ENCODE data around the gene DTX2.
"Not testable (repeated sequence)": the region's sequence is repeated elsewhere in the genome, so short reads cannot be mapped to it uniquely, and the experiment has no call there.

Gene DTX2

DNA sequence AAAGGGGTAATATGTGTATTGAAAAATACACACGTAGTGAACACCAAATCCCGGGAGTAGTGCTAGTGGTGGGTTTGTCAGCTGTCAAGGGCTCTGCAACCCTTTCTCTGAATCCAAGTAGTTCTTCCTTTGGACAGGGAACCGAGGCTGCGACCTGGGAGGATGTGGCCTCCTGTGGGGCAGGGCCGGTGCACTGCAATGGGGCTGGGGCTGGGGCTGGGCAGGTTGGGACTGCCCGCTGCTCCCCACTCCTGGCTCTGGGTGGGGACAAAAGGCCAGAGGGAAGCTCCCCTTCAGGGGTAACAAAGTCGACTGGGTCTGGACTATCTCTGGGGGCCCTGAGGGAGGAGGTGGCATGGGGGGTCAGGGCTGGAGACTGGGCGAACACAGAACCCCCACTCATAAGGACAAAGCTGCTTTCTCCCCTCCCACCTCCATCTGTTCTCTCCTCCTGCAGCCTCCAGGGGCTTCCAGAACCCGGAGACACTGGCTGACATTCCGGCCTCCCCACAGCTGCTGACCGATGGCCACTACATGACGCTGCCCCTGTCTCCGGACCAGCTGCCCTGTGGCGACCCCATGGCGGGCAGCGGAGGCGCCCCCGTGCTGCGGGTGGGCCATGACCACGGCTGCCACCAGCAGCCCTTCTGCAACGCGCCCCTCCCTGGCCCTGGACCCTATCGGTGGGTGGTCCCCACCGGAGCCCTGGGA, 49.8 kb downstream of the DTX2 start:
- in situ Hi-C loops (cut with MboI; ENCODE audit: low sequenced_read_pairs): not testable (repeated sequence)

DNA sequence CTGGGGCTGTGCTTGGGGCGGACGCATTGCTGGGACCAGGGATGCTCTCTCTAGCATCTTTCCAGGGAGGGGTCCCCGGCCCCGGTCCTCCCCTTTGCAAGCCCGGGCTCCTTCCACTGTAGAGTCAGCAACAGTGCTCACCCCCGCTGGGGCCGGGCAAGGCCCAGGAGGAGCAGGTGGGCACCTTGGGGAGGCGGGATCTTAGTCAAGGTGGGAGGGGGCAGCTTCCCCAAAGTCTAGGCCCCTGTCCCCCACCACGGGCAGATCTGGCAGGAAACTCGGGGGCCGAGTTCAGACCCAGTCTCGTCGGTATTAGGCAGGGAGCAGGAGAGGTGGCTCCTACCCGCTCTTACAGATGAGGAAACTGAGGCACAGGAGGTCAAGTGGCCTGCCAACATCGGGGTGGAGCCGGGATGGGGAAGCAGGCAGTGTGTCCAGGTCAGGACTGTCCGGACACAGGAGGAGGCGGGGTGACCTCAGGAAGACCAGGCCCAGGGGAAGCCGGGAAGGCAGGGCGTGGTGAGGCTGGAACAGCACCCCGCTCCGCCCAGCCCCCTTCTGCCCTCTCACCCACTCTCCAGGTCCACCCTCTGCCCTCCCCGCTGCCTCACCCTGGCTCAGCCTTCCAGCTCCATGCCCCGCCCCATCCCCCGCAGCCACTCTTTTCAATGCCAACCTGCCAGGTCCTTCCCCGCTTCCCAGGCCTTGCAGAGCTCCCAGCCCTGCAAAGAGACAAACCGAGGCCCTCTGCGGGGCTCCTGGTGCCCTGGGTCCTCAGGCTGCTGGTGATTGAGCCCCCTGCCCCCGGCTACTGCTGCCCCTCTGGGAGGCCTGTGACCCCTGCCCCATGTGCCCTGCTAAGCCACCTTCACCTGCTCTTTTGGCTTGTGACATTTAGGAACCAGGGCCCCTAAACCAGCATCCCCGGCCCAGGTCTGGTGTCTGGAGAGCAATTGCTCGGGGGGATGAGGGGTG, 50.7 kb downstream of the DTX2 start:
- in situ Hi-C loops (cut with MboI; ENCODE audit: low sequenced_read_pairs): not testable (repeated sequence)

DNA sequence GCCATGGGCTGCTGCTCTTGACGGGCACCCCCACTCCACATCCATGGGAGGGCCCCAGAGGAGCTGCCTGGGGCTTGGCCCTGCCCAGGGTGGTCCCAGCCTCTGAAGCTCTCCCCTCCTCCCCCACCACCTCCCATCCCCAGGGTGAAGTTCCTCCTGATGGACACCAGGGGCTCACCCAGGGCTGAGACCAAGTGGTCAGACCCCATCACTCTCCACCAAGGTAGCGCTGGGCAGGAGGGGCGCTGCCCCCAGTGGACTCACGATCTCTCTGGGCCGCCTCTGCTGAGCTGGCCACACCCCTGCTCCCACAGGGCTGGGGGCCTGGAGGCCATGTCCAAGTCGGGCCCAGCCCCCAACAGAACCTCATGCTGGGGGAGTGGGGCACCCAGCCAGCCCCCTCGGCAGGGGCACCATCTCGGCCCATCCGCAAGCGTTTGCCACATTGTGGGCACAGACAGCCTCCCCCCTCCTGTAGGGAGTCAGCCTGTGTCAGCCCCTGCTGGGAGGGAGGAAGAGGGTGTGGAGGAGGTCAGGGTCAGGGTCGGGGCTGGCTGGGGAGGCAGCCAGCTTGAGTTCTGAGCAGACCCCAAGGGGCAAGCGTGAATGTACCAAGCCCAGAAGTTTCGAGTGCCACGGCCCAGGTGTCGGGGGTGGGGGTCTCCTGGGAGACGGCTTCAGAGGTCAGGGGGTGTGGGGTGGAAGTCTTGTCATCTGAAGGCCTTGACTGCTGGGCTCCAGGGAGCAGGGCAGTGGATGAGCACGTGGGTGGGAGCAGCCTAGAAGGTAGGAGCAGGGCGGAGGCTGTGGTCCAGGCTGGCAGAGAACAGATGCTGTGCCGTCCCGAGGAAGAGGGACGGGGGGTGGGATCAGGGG, 51.7 kb downstream of the DTX2 start:
- in situ Hi-C loops (cut with MboI; ENCODE audit: low sequenced_read_pairs): no loop called here

DNA sequence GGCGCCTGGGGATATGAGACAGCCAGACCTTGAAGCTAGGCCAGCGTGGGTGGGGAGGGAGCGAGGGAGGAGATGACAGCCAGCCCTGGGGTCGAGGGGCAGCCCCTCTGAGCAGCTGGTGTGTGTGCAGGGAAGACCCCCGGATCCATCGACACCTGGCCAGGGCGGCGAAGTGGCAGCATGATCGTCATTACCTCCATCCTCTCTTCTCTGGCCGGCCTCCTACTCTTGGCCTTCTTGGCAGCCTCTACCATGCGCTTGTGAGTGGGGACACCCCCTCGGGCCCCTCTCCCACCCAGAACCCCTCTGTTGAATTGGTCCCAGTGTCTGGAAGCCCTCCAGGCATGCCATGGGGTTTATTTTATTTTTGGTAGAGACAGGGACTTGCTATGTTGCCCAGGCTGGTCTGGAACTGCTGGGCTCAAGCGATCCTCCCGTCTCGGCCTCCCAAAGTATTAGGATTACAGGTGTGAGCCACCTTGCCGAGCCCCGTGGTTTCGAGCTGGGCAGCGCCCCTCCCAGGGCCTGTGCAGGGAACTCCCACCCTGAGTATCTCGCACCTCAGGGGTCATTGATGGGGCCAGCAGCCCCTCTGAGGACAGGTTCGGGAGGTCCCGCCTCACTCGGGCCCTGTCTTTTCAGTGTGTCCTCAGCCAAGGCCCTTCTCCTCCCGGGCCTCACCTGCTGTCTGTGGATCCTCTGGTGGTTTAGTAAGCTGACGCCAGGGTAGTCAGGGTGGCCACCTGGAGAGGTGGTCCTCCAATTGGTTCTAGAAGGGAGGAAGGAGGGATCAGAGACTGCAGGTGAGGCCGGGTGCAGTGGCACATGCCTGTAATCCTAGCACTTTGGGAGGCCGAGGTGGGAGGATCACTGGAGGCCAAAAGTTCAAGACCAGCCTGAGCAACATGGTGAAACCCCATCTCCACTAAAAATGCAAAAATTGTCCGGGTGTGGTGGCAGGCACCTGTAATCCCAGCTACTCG, 52.6 kb downstream of the DTX2 start:
- in situ Hi-C loops (cut with MboI; ENCODE audit: low sequenced_read_pairs): no loop called here

DNA sequence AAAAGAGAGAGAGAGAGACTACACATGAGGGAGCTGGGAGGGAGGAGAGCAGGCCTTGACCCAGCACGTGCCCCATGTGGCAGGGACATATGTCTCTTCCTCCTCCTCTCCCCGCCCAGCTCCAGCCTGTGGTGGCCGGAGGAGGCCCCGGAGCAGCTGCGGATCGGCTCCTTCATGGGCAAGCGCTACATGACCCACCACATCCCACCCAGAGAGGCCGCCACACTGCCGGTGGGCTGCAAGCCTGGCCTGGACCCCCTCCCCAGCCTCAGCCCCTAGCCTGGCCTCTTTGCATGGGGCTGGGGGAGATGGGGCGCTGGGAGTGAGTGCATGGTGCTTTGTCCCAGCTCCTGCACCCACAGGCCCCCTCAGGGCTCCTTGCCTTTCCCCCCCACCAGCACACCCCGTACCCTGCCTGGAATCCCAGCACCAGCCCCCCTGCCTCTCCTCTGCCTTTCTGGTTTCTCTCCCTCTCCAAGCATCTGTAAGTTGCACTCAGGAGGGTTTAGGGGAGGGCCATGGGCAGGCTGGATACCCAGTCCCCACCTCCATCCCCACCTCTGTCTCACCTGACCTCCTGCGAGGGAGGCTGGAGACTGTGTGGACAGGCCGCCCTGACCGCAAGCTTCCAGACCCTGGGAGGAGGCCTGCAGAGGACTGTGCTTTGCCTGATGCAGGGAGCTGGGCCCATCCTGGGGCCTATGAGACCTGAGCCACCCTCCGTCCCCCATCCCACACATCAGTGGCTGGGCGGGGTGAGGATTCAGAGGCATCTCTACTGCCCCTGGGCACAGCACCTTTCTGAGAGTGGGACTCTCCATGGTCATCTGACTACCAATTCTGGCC, 53.6 kb downstream of the DTX2 start:
- in situ Hi-C loops (cut with MboI; ENCODE audit: low sequenced_read_pairs): no loop called here

DNA sequence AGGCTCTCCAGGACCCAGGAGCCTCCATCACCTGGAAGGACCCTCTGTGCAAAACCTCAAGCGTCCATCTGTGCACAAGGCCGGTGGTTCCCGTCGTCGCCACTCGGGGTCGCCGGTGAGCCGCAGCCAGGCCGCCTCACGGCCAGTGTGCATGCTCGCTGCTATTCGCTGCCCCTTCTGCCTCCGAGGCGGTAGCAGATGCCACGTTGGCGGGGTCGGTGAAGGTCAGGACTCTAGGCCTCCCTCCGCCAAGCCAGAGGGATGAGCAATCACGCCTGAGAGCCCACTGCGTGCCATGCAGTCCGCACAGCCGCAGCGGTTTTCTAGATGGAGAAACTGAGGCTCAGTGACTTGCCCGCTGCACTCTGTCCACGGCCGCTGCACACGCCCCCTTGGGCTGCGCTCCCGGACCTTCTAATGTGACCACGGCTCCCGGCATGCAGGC, 54.5 kb downstream of the DTX2 start:
- in situ Hi-C loops (cut with MboI; ENCODE audit: low sequenced_read_pairs): no loop called here

DNA sequence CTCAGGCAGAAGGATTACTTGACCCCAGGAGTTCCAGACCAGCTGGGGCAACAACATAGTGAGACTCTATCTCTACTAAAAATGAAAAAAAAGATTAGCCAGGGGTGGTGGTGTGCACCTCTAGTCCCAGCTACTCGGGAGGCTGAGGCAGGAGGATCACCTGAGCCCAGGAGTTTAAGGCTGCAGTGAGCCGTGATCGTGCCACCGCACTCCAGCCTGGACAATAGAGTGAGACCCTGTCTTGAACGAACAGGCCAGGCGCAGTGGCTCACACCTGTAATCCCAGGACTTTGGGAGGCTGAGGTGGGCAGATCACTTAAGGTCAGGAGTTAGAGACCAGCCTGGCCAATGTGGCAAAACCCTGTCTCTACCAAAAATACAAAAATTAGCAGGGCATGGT, 55.4 kb downstream of the DTX2 start:
- in situ Hi-C loops (cut with MboI; ENCODE audit: low sequenced_read_pairs): not testable (repeated sequence)

DNA sequence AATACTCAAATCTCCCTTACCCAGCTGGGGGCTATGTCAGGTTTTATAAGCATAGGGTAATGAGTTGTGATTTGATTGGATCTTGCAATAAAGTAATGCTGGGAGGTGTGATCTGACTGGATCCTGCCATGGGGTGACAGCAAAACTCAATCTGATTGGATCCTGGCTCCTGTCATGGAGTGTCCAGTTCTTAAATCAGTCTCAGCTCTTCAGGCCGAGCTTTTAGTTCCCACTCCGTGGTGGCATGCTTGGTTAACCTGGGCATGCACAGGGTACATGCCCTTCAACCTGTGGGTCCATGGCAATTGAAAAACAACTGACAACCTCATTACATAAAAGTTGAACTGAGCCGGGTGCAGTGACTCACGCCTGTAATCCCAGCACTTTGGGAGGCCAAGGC, 64.7 kb downstream of the DTX2 start:
- in situ Hi-C loops (cut with MboI; ENCODE audit: low sequenced_read_pairs): not testable (repeated sequence)

DNA sequence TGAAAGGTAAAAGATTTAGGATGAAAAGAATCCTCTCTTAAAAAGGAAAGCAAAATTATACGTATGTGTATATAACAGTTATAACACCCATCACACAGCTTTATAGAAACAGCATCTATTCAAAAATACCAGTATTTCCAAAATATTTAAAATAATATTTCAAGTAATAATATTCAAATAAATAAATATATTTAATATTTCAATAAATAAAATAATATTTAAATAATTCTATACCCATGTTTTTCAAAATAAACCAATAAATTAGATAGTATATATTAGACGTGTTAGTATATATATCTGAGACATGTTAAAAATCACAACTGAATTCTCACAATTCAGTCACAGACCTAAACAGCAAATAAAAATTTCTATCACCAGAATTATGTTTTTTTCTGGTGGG, 70.1 kb downstream of the DTX2 start:
- in situ Hi-C loops (cut with MboI; ENCODE audit: low sequenced_read_pairs): not testable (repeated sequence)

DNA sequence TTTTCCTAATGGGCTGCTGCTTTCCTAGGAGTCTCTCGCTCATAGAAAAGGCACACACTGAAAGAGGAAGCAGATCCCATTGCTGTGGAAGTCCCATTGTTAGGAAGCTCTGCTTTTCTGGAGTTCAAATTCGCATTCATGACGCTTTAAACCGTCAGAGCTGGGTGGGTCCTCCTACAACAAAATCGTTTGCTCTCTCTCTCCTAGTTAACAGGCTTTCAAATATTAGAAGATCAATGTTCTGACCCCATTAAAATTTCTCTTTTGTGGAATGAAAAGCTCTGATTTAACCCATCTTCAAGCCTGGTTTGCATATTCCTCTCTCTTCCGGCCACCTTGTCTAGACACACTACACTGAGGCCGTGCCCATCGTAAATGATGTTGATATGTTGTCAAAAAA, 81.7 kb downstream of the DTX2 start, which contains the start of gene SPDYE16:
SPDYE16 (minus strand) TSS at position 101 of the 400 bp plus-strand sequence. CDS start 1,838 bp downstream, outside the sequence.
- in situ Hi-C loops (cut with MboI; ENCODE audit: low sequenced_read_pairs): not testable (repeated sequence)

DNA sequence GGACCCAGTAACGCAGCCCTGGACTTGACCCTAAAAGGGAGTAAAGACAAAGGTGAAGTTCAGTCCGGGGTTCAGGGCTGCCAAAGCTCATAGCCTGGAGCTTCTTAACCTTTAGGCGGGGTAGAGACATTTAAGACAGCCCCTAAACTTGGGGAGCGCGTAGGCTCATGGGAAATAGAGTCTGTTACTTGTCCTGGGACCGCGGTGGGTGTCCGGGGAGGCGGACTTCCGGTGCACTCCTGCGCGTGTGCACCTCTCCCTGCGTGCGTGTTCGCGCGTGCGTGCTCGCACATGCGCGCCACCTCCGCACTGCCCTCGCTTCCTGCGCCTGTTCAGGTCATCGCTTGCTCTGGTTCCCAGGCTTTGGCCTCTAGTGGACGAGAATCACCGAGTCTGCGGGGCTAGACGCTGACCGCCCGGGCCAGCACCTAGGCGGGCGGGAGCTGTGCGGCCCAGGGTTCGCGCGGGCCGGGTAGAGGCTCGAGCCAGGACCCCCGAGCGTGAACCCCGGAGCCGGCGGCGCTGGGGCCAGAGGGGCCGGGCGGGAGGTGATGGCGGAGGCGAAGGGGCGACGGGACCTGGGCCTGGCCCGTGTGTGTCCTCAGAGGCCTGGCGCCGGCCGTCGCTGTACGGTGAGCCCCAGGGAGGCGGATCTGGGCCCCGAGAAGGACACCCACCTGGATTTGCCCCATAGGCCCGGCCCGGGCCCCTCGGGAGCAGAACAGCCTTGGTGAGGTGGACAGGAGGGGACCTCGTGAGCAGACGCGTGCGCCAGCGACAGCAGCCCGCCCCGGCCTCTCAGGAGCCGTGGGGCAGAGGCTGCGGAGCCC, 87.7 kb downstream of the DTX2 start:
- in situ Hi-C loops (cut with MboI; ENCODE audit: low sequenced_read_pairs): not testable (repeated sequence)

DNA sequence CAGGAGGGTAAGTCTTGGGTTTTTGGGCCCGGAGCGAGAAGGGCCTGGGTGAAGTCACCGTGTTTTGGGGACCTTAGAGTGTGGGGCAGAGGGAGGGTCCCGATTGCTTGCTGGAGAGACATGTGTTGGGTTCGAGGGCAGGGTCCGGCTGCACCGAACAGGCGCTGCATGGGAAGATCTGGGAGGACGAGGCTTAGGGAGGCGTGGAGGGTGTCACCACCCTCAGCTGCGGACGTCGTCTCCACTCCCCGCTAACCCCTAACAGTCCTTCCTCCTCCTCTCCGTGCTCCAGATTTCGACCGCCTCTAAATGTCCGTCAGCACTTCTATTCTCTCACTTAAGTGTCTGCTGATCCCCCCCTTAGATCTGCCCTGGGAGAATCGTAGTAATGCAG, 88.3 kb downstream of the DTX2 start:
- in situ Hi-C loops (cut with MboI; ENCODE audit: low sequenced_read_pairs): not testable (repeated sequence)

DNA sequence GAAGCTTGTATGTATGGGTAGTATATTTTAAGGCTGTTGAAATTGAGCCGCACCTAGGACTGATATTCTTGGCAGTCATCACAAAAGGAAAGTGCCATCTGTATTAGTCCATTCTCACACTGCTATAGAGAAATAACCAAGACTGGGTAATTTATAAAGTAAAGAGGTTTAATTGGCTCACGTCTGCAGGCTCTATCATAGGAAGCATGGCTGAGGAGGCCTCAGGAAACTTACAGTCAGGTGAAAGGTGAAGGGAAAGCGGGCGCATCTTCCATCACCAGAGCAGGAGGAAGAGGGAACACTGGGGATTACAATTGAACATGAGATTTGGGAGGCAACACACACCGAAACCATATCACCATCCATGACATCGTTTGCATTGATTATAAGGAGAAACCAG, 90.5 kb downstream of the DTX2 start:
- in situ Hi-C loops (cut with MboI; ENCODE audit: low sequenced_read_pairs): not testable (repeated sequence)

All from HL-60/S4 treated with retinoic acid at 250 ng/mL for 4 days and 3 days (cell line).